Colon (tissue), 2 donors: ENCODE results near the gene DUSP1.
"Not testable (repeated sequence)": the region's sequence is repeated elsewhere in the genome, so short reads cannot be mapped to it uniquely, and the experiment has no call there.

ENCODE experiments used
- FAIRE-seq: peaks from 2 replicates; lab custom pipeline; 2012; peaks lifted over from hg19 to GRCh38; lab: Jason Lieb, UNC
- donor health status: control.
- donor health status: control.

The DUSP1 gene, protein sequence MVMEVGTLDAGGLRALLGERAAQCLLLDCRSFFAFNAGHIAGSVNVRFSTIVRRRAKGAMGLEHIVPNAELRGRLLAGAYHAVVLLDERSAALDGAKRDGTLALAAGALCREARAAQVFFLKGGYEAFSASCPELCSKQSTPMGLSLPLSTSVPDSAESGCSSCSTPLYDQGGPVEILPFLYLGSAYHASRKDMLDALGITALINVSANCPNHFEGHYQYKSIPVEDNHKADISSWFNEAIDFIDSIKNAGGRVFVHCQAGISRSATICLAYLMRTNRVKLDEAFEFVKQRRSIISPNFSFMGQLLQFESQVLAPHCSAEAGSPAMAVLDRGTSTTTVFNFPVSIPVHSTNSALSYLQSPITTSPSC

DNA sequence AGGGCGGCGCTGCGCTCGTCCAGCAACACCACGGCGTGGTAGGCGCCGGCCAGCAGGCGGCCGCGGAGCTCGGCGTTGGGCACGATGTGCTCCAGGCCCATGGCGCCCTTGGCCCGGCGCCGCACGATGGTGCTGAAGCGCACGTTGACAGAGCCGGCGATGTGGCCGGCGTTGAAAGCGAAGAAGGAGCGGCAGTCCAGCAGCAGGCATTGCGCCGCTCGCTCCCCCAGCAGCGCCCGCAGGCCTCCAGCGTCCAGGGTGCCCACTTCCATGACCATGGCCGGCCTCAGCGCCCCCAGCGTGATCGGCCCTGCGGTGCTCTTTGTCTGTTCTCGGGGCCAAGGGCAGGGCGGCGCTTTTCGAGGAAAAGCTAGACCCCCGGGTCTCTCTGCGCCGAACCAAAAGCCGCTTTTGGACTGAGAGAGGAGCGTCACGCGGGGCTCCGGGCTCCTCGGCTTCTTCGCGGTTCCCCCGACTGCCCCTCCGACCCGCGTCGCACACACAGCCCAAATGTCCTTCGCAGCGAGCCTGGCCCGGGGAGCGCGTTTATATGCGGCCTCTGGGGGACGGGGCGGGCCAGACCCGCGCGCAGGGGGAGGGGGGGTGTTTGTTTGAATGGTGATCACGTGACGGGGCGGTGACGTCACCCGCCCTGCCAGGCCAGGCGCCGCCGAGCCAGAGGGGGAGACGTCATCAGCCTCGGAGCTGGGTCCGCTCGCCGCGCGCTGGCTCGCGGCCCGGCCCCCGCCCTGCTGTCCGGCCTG lies at the start of gene DUSP1:
TSS of gene DUSP1 (minus strand) at position 521 of the 764 bp plus-strand sequence. CDS start at position 278, 243 bp downstream.
- no peak for FAIRE-seq

DNA sequence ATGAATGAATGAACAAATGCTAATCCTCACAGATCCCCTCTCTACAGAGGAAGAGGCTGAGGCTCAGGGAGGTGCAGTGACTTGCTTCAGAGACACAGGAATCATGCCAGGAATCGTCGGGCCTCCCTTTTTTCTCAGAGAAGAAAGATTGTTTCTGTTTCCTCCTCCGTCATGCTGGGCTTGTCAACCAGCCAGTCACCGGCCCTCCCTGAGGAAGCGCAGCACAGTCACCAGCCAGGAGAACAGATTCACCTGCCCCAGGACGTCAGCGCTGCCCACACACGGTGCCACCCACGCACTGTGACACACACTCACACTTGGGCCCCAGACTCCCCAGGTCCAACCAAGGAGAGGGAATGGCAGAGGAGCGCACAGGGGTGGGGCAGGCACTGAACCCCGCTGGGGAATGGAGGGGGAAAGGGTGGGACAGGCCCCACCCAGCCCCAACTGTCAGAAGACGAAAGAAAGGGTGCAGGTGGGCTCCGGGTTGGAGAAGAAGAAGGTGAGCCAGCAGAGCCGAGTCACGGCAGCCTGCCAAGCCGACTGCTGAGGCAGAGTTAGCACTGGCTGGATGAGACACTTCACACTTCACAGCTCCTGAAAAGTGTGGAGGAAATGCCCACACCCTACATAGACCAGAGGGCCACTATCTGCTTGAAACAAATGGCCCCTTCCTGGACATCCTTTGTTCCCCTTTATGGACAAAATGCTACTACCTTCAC lies 49.2 kb upstream of the DUSP1 start:
- no peak for FAIRE-seq

DNA sequence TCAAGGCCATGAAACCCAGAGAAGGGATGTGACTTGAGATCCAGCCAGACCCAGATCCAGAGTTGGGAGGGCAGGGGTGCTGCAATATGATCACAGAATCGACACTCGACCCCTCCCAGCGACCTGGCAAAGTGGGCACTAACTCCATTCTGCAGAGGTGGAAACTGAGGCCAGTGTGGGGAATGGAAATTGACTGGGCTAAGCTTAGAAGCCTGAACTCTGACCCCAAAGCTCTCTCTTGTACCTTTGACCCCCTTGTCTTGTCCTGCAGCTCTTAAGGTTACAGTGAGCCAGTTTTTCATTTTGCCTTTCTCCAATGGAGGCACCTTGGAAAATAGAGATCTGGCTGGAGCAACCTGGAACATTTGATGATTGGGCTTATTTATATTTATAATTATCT lies 48.6 kb upstream of the DUSP1 start:
- no peak for FAIRE-seq

DNA sequence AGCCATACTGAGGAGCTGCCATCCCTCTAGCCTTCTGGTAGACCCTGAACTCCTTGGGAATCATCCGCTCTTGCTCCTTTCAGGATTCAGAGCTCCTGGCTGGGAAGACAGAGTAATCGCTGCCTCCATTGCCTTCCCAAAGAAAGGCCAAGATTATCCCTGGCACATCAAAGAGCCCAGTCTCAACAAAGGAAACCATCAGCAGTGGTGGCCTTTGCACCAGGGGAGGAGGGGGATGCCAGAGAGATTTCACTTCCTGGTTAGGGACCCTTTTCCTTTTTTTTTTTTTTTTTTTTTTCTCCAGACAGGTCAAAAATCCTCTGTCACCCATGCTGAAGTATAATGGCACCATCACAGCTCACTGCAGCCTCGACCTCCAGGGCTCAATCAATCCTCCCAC lies 47.1 kb upstream of the DUSP1 start:
- no peak for FAIRE-seq

DNA sequence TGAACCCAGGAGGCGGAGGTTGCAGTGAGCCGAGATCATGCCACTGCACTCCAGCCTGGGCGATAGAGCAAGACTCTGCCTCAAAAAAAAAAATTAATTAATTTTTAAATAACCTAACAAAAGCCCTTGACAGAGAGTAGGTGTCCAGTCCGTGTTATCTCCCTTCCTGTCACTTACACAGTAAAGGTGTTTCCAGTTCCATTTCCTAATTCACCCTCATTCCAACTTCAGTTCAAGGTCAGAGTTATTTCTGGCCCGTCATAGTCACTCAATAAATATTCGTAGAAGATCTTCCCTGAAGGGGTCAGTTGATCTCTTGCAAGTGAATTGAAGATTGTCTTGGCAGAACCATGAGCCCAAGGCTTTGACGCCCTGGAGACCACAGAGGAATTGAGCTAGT lies 46.7 kb upstream of the DUSP1 start:
- FAIRE-seq: no peak

DNA sequence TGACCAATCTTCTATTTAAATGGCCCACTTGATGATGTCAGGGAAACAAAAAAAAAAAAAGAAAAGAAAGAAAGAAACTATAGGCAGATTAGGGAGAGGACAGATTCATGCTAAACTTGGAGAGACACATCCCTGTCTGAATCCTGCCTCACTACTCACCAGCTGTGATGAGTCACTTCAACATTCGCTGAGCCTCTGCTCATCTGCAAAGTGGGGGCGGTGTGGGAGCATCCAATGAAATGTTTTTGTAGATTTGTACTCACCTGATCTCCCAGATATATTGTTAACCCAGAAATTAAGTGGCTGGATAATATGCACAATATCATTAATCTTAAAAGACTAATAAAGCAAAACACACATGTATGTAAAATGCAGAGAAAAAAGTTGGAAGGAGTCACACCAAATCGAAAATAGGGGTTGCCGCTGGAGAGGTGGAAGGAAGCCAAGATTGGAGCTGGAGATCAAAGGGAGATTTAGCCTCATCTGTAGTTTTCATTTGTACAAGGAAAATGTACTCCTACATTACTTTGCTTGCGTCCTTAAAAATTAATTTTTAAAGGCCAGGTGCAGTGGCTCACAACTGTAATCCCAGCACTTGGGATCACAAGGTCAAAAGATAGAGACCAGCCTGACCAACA lies 46.0 kb upstream of the DUSP1 start:
- no peak for FAIRE-seq

DNA sequence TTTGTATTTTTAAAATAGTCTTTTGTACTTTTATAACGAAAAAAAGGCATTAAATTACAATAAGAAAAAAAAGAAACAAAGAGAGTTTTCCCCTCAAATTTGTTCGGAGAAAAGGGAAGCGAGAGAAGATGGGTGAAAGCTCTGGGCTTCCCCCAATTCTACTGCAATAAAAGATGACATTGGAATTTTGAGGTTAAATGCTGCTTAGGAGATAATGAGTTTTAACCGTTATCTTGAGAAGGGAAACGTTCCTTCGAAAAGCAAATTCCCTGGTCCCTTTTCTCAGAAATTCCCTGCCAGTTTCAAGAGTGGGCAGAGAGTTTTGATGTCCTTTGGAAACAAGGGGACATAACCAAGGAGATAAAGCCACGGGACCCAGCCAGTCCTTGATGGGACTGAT lies 44.6 kb upstream of the DUSP1 start:
- FAIRE-seq: no peak

DNA sequence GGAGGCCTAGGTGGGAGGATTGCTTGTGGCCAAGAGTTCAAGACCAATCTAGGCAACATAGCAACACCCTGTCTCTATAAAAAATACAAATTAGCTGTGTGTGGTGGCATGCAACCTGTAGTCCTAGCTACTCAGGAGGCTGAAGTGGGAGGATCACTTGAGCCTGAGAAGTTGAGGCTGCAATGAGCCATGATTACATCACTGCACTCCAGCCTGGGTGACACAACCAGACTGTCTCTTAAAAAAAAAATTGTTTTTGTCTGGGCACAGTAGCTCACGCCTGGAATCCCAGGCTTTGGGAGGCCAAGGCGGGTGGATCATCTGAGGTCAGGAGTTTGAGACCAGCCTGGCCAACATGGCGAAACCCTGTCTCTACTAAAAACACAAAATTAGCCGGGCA lies 40.0 kb upstream of the DUSP1 start:
- not testable (repeated sequence) for FAIRE-seq

DNA sequence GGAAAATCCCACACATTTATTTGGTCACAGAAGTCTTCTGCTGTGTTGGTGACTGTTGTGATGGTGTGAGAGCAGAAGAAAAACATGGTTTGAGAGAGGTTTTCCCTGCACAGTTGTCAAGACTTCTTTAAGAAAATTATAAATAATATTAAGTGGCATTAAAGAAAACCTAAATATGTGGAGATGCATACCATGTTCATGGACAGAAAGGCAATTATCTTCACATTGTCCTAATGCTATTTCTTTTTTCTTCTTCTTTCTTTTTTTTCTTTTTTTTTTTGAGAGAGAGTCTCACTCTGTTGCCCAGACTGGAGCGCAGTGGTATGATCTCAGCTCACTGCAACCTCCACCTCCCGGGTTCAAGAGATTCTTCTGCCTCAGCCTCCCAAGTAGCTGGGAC lies 38.8 kb upstream of the DUSP1 start:
- FAIRE-seq: no peak

DNA sequence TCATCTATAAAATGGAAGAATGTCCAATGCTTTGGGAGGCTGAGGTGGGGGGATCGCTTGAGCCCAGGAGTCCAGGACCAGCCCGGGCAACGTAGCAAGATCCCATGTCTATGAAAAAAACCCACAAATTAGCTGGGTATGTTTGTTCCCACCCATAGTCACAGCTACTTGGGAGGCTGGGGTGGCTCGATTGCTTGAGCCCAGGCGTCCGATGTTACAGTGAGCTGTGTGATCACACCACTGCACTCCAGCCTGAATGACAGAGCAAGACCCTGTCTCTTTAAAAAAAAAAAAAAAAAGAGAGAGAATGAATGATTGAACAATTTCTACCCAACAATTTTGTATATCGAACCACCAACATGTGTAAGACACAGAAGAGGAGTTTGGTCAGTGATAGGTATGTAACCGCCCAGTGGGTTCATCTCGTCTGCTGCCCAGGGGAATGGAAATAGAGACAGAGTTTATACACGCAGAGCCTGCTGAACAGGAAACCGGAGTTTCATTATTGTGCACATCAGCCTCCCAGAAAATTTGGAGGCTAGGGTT lies 36.8 kb upstream of the DUSP1 start:
- no peak for FAIRE-seq

DNA sequence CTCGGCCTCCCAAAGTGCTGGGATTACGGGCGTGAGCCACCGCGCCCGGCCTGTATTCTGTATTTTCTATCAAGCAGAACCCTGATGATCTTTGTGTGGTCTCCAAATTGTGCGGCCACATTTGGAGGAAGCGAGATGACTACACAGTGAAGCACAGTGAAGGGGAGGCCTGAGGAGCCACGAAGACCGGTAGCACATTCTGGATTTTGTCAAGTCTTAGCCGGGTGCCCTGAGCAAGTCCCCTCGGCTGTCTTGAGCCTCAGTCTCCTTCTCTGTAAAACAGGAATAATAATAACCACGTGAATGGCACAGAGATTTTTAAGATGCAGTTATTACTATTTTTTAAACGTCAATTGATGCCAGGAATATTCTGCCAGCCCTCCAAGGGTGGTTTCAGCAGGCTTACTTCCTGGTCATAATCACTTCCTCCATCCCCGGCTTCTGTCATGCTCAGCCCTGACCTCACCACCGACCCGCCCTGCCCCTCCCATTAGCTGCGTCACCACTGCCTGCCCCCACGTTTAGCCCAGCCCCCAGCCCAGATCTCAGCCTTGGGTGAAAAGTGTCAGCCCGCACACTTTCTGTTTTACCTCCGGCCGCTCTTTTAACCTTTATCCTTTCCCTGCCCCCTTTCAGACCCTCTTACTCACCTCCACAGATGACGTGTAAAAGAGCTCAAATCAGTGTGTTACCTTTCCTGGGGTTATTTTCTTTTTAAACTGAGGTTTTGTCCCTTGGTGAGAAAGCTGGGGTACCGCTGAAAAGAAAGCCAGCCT lies 36.1 kb upstream of the DUSP1 start:
- no peak for FAIRE-seq

DNA sequence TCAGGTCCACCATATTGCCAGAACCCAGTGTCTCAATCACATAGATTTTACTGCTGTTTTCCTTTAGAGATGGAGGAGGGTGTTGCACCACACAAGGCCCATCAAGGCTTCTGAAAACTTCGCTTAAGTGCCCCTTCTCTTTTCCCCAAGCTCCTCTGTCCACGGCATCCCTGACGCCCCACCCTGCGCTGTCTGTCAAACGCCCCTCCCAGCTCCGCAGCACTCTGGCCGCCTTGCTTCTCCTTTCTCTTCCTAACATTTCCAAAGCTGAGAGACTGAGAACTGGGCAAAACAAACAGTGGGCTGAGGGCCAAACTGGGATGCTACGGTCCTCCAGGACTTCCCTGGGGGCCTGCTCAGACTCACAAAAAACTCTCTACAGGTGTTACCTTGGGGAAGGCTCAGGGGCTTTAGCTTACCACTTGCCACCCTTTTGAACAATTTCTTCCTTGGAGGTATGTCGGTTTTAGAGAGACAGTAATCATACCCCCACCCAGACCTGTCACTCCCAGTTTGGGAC lies 34.8 kb upstream of the DUSP1 start:
- no peak for FAIRE-seq

DNA sequence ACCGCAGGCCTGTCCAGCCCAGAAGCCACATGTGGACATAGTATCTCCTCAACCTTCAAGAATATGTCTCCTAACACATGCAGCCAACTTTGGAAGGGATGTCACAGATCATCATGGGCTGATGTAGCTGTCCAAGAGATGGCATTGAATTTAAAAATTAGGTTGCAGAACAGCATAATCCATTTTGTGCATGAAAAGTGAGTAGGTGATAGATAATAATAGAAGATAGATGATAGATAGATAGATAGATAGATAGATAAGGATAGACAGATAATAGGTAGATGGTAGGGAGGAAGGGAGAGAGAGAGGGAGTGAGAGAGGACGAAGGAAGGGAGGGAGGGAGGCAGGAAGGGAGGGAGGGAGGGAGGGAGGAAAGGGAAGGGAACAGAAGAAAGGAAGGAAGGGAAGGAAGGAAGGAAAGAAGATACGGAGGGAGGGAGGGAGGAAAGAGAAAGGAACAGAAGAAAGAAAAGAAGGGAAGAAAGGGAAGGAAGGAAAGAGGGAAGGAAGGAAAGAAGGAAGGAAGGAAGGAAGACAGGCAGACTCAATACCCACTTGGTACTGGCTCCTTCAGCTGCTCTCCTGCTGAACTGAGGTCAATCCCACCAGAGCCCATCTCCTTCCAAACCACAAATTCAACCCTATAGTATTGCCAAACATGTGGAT lies 34.2 kb upstream of the DUSP1 start:
- no peak for FAIRE-seq

DNA sequence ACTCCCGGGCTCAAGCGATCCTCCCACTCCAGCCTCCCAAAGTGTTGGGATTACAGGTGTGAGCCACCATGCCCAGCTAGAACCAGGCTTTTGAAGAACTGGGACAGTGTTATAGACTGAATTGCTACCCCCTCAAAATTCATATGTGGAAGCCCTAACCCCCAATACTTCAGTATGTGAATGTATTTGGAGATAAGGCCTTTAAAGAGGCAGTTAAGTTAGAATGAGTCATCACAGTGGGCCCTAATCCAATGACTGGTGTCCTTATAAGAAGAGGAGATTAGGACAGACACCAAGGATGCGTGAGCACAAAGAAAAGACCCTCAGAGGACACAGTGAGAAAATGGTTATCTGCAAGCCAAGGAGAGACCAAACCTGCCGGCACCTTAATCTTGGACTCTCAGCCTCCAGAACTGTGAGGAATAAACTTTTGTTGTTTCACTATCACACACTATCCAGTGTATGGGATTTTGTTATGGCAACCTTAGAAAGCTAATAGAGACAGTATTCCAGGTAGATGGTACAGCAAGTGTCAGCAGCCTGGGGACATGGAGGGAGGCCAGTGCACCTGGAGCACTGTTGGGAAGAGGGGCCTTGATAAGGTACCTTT lies 31.7 kb upstream of the DUSP1 start:
- no peak for FAIRE-seq

DNA sequence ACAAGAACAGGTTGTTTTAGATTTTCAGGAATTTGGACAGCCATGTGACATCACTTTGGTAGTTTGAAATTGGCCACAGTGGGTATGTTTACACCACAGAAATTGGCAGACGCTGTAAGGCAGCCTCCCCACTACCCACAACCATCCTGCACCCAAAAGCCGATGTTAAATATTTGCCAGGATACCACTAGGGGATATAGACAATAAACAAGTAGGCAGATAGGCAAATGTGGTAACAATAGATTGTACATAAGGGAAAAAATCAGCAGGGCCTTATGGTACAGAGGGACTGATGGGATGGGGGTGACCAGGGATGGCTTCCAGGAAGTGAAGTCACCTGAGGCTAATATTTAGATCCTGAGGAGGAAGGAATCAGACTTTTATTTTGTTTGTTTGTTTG lies 31.1 kb upstream of the DUSP1 start:
- FAIRE-seq: no peak

DNA sequence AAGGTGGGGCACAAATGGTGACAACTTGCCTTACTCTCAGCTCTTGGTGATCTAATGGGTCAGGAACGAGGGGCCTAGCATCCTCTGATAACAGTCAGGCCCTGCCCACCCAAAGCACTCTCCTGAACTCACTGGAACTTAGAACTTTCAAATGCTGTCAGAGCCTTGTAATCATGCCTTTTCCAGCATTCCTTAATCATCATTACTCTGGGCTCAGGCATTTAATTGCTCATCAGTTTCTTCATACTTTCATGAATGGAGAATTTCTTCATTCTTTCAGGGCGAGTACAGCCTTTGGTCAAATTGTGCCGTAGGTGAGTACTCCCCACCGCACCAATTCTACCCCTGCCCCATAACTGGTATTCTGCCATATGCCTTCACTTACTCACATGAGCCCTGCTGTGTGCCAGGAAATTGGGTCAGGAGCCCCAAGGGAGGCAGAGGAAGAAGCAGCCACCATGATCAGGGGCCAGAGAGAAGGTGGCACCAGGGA lies 30.2 kb upstream of the DUSP1 start:
- no peak for FAIRE-seq

DNA sequence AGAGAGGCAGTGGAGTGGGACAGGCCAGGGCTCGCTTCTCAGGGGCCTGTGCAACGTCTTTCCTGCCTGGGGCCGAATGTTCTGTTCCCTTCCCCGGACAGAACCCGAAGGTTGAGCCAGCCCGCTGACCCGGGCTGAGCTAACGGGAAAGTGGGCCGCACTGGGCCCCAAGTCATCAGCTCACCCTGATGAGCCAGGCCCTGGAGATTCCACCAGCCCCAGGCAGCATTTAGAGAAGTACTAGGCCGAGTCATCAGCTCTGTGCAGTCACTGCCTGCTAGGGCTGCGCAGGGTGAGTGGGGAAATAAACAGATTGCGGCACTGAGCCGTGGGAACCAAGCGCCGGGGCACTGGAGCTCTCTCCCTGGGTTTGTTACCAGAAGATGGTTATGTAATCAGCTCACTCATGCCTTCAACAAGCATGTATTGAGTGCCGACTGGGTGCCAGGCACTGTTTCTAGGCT lies 29.1 kb upstream of the DUSP1 start:
- no peak for FAIRE-seq

DNA sequence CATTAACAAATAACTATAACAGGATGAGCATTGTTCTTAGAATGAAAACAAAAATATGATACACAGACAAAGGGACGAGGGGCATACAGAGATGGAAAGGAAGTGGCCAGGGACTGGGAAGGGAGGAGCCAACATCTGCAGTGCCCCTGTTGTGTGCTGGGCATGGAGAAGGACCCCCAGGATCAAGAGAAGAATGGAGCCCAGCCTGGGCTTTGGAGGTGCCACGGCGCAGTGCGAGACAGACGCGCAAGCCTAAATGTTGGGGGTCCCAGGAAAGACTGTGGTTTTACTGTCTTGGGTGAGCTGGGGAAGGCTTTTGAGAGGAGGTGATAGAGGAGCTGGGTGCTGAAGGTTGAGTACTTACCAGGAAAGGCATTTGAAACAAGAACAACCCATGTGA lies 28.4 kb upstream of the DUSP1 start:
- FAIRE-seq: no peak

DNA sequence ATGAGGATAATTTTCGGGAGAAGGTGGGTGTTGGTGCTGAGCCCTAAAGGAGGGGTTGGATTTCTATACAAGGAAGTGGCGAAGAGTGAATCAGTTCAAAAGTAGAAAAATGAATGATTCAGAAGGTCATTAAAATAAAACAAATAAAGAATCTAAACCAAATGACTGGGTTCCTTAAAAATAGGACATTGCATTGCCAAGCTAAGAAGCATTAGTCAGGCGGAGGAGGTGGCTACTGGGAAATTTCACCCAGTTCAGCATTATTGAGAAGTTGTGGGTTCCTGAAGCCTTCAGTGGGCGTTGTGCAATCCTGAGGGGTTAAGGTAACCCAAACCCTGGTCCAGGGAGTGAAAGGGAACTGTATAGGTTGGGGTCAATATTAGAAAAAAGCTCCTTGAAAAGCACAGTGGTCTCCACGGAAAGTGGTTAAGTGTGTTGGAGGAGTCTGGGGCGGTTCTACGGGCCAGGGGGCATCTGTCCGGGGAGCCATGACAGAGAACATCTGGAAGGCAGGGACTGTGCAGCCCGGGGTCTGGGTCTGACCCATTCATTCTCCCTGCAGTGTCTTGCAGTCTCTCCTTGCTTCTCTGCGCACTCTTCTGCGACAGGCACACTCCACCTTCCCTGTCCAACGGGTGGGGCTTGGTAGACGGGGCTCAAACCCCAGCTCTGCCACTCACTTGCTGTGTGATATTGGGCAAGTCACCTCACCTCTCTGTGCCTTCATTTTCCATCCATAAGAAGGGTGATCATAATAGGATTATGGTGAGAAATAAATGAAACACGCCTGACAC lies 27.6 kb upstream of the DUSP1 start:
- FAIRE-seq: no peak
